ENCODE data around the gene DAD1.

DAD1 gene

DNA sequence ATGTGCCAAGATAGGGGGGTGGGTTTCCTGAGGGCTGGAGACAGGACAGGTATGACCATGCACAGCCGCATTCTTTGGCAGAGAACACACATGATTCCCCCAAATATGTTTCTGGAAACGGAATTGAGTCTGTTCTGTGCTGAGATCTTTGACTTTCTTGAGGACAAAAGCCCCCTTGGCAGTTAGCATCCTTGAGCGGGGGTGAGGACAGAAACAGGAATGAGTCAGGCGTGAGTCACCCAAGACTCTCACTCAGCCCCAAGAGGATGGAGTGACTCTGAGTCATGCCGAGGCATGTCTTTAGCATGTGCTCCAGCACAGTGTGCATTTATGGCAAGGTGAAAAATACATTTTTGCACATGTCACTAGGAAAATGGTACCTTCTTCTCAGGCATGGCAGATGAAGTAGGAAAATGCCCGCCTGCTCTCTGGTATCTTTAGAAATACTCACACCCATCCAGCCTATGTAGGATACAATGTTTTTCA is 52.1 kb downstream of the DAD1 start:
- no peak overlapping the region for H3K4me3 ChIP-seq (ENCODE audit: low read depth, low read length)
- TF ChIP-seq, protein P1, sequence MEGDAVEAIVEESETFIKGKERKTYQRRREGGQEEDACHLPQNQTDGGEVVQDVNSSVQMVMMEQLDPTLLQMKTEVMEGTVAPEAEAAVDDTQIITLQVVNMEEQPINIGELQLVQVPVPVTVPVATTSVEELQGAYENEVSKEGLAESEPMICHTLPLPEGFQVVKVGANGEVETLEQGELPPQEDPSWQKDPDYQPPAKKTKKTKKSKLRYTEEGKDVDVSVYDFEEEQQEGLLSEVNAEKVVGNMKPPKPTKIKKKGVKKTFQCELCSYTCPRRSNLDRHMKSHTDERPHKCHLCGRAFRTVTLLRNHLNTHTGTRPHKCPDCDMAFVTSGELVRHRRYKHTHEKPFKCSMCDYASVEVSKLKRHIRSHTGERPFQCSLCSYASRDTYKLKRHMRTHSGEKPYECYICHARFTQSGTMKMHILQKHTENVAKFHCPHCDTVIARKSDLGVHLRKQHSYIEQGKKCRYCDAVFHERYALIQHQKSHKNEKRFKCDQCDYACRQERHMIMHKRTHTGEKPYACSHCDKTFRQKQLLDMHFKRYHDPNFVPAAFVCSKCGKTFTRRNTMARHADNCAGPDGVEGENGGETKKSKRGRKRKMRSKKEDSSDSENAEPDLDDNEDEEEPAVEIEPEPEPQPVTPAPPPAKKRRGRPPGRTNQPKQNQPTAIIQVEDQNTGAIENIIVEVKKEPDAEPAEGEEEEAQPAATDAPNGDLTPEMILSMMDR (IDR thresholded peaks at IDR 0.05; ENCODE audit: borderline replicate concordance, insufficient read depth, low read depth, low read length): no peak

DNA sequence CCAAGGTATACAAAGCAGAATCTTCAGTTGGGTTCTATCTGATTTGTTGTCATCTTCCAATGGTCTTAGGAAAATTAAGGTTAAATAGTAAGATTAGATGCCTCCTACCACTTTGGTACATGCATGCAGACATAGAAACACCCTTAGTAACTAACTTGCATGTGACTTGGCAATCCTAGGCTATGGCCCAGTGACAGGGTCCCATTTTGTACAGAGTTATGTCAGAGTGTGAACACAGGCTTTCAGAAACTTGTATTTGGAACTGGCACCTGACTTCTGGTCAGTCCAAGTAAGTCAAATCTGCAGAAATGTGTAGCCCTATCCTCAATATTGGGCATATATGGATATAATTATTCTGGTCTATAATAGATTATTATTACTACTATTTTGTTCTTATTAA is 53.1 kb downstream of the DAD1 start:
- TF ChIP-seq, protein P1 (IDR thresholded peaks at IDR 0.05; ENCODE audit: borderline replicate concordance, insufficient read depth, low read depth, low read length): no peak
- no peak overlapping the region for H3K4me3 ChIP-seq (ENCODE audit: low read depth, low read length)

DNA sequence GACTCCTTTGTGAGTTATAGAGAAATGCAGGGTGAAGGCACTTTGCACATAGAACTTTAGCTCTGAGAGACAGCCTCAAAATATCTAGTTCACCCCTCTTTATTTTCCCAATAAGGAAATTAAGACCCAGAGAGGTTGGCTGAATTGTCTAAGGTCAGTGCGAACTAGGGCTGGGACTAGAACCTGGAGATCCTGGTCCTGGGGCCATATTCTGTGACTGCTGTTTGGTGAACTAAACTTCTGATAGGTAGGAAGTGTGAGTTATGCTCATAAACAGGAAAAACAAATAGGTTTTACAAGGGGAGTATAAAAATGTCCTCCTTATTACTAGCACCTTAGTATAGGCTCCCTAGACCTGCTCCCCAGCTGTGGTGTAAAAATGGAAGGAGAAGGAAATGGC is 53.9 kb downstream of the DAD1 start:
- TF ChIP-seq, protein P1 (IDR thresholded peaks at IDR 0.05; ENCODE audit: borderline replicate concordance, insufficient read depth, low read depth, low read length): no peak
- no peak overlapping the region for H3K4me3 ChIP-seq (ENCODE audit: low read depth, low read length)

DNA sequence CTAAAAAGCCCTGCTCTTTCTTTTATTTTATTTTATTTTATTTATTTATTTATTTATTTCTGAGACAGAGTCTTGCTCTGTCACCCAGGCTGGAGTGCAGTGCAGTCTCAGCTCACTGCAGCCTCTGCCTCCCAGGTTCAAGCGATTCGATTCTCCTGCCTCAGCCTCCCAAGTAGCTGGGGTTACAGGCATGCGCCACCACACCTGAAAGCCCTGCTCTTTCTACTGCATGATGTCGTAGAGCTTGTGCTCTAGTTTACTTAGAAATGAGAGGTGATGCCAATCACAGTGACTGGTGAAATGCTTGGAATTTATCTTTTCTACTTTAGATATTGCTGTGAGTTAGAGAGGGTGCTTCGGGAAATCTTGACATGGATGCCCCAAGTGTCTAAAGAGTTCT is 54.5 kb downstream of the DAD1 start:
- H3K4me3 ChIP-seq (ENCODE audit: low read depth, low read length): no peak overlapping the region
- TF ChIP-seq, protein P1 (IDR thresholded peaks at IDR 0.05; ENCODE audit: borderline replicate concordance, insufficient read depth, low read depth, low read length): no peak

DNA sequence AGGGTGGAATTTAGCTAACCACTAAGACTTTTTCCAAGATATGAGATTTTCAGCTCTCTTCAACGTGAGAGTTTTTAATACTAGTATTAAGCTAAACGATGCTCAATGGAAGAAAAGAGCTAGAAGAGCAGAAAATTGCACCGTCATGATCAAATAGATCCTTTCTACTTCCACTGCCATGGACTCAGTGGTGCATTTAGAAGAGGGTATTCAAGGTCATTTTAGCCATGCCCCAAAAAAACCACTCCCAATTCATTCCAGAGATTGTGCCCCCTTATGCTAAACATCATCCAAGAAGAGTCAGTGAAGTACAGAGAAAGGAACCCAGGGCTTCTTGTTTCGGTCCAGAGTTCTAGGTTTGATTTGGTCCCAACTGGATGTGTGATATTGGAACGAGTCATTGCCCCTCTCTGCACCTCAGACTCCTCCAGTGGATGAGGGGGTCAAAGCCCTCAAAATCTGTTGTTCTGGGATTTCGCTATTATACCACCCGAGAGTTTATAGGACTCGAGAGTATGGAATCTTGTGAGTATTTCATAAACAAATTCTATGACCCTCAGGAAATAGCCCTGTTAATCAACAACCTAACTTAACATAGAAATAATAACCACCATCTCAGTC is 55.2 kb downstream of the DAD1 start:
- TF ChIP-seq, protein P1 (IDR thresholded peaks at IDR 0.05; ENCODE audit: borderline replicate concordance, insufficient read depth, low read depth, low read length): no peak
- no peak overlapping the region for H3K4me3 ChIP-seq (ENCODE audit: low read depth, low read length)

DNA sequence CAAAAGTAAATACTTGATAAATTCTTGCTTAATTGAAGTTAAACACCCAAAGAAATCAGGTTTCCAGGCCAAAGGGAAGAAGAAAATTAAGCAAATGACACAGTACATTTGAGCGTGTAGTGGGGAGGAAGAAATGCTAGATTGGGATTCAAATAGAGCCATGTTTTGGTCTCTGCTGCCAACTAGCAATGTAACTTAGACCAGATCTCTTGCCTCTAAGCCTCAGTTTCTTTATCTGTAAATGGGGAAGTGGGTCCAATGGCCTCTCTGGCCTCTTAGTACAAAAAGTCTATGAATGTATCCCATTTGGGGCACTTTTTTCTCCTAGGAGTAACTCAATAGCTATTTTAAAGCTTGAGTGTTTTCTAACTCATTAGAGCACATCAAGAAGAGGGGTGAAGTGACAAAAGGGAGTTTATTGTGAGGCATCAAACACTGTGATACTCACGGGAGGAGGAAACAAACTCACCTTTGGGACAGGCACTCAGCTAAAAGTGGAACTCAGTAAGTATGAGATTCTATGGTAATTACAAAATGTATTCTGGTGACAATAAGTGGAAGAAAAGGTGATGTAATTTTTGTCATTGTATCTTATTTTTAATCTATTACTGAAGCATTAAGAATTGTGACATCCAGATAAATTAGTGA is 55.8 kb downstream of the DAD1 start:
- TF ChIP-seq, protein P1 (IDR thresholded peaks at IDR 0.05; ENCODE audit: borderline replicate concordance, insufficient read depth, low read depth, low read length): no peak
- H3K4me3 ChIP-seq (ENCODE audit: low read depth, low read length): no peak overlapping the region

Data from GM12875 (cell line).